HG02678 (cell line): ENCODE results near the gene PCDHA10.
"Not testable (repeated sequence)": the region's sequence is repeated elsewhere in the genome, so short reads cannot be mapped to it uniquely, and the experiment has no call there.

Source experiments
- ATAC-seq: cut with Tn5 transposase; IDR thresholded peaks from one replicate; pipeline ENCODE4 v1.9.1; 2021; ENCODE audit warnings: mild to moderate bottlenecking, moderate library complexity; ENCODE audit not compliant: unreplicated experiment

Gene PCDHA10

DNA sequence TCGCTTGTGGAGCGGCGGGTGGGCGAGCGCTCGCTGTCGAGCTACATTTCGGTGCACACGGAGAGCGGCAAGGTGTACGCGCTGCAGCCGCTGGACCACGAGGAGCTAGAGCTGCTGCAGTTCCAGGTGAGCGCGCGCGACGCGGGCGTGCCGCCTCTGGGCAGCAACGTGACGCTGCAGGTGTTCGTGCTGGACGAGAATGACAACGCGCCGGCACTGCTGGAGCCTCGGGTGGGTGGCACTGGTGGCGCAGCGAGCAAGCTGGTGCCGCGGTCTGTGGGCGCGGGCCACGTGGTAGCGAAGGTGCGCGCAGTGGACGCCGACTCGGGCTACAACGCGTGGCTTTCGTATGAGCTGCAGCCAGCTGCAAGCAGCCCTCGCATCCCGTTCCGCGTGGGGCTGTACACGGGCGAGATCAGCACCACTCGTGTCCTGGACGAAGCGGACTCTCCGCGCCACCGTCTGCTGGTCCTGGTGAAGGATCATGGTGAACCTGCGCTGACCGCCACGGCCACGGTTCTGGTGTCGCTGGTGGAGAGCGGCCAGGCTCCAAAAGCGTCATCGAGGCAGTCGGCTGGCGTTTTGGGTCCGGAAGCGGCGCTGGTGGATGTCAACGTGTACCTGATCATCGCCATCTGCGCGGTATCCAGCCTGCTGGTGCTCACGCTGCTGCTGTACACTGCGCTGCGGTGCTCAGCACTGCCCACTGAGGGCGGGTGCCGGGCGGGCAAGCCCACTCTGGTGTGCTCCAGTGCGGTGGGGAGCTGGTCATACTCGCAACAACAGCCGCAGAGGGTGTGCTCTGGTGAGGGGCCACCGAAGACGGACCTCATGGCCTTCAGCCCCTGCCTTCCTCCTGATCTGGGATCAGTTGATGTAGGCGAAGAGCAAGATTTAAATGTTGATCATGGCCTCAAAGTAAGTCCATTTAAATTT is 12.6 kb upstream of the PCDHA10 start:
- no peak for ATAC-seq

DNA sequence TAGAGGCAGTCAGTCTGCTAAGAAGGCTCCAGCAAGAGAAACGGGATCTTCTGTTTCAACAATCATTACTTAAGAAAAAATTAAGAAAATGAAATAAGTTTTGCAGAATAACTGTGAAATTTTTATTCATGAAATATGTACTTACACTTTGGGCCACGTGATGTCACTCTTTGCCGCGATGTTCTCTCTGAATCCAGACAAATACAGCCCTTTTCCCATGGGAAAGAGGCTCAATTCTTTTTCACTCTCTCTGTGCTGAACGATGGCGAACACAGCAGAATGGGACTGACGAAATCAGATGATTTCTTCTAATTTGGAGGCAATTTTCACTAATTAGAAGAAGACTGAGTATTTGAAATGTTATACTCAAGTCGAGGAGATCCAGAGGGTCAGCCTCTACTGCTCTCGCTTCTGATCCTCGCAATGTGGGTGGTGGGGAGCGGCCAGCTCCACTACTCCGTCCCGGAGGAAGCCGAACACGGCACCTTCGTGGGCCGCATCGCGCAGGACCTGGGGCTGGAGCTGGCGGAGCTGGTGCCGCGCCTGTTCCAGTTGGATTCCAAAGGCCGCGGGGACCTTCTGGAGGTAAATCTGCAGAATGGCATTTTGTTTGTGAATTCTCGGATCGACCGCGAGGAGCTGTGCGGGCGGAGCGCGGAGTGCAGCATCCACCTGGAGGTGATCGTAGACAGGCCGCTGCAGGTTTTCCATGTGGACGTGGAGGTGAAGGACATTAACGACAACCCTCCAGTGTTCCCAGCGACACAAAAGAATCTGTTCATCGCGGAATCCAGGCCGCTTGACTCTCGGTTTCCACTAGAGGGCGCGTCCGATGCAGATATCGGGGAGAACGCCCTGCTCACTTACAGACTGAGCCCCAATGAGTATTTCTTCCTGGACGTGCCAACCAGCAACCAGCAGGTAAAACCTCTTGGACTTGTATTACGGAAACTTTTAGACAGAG is 7.3 kb upstream of the PCDHA10 start, which contains the start of gene PCDHA9:
TSS of gene PCDHA9 (plus strand) at position 244 of the 964 bp plus-strand sequence. CDS start at position 358, 114 bp downstream.
- ATAC-seq: not testable (repeated sequence)

DNA sequence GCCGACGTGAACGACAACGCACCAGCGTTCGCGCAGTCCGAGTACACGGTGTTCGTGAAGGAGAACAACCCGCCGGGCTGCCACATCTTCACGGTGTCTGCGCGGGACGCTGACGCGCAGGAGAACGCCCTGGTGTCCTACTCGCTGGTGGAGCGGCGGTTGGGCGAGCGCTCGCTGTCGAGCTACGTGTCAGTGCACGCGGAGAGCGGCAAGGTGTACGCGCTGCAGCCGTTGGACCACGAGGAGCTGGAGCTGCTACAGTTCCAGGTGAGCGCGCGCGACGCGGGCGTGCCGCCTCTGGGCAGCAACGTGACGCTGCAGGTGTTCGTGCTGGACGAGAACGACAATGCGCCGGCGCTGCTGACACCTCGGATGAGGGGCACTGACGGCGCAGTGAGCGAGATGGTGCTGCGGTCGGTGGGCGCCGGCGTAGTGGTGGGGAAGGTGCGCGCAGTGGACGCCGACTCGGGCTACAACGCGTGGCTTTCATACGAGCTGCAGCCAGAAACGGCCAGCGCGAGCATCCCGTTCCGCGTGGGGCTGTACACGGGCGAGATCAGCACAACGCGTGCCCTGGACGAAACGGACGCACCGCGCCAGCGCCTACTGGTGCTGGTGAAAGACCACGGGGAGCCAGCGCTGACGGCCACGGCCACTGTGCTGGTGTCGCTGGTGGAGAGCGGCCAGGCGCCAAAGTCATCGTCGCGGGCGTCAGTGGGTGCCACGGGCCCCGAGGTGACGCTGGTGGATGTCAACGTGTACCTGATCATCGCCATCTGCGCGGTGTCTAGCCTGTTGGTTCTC is 5.7 kb upstream of the PCDHA10 start:
- ATAC-seq: not testable (repeated sequence)

DNA sequence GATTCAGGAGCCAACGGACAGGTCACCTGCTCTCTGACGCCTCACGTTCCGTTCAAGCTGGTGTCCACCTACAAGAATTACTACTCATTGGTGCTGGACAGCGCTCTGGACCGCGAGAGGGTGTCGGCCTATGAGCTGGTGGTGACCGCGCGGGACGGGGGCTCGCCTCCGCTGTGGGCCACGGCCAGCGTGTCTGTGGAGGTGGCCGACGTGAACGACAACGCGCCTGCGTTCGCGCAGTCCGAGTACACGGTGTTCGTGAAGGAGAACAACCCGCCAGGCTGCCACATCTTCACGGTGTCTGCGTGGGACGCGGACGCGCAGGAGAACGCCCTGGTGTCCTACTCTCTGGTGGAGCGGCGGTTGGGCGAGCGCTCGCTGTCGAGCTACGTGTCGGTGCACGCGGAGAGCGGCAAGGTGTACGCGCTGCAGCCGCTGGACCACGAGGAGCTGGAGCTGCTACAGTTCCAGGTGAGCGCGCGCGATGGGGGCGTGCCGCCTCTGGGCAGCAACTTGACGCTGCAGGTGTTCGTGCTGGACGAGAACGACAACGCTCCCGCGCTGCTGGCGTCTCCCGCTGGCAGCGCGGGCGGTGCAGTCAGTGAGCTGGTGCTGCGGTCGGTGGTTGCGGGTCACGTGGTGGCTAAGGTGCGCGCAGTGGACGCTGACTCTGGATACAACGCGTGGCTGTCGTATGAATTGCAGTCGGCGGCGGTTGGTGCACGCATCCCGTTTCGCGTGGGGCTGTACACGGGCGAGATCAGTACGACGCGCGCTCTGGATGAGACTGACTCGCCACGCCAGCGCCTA is 1.7 kb downstream of the PCDHA10 start:
- ATAC-seq: no peak

DNA sequence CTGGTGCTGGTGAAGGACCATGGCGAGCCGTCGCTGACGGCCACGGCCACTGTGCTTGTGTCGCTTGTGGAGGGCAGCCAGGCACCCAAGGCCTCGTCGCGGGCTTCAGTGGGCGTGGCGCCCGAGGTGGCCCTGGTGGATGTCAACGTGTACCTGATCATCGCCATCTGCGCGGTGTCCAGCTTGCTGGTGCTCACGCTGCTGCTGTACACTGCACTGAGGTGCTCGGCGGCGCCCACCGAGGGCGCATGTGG is 2.2 kb downstream of the PCDHA10 start:
- no peak for ATAC-seq

DNA sequence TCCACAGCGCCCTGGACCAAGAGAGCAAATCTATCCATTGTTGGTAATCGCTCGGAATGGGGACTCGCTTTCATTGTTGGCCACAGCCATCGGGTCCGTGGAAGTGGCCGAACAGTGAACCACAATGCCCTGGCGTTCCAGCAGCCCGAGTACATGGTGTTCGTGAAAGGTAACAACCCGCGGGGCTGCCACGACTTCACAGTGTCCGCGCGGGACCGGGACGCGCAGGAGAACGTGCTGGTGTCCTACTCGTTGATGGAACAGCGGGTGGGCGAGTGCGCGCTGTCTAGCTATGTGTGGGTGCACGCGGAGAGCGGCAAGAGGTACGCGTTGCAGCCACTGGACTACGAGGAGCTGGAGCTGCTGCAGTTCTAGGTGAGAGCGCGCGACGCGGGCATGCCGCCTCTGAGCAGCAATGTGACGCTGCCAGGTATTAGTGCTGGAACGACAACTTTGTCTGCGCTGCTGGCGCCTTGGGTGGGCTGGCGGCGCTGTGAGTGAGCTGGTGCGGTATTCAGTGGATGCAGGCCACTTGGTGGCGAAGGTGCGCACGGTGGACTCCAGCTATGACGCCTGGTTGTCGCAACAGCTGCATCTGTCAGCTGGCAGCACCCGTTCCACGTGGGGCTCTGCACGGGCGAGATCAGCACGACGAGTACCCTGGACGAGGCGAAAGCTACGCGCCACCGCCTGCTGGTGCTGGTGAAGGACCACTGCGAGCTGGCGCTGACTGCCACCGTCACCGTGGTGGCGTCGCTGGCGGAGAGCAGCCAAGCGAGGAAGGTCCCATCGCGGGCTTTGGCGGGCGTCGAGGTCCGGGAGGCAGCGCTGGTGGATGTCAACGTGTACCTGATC is 7.0 kb downstream of the PCDHA10 start:
- ATAC-seq: no peak

DNA sequence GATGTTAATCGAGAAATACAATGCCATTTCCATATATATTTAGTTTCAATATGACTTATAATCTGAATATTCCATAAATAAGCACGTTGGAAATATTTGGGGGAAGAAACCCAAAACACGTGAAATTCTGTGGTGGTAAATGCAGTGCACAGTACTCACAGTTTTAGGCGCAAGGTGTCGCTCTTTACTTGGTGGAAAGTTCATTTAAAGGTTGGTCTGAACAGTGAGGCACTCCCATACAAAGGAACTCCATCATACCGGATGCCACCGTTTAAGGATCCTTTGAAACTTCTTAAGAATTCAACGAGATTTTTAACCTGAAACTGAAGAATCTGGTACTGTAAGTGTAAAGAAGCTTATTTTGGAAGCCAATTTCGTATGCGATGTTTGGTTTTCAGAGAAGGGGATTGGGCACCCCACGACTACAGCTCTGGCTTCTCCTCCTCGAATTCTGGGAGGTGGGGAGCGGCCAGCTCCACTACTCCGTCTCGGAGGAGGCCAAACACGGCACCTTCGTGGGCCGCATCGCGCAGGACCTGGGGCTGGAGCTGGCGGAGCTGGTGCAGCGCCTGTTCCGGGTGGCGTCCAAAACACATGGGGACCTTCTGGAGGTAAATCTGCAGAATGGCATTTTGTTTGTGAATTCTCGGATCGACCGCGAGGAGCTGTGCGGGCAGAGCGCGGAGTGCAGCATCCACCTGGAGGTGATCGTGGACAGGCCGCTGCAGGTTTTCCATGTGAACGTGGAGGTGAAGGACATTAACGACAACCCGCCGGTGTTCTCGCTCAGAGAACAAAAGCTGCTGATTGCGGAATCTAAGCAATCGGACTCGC is 13.2 kb downstream of the PCDHA10 start, which contains the start of gene PCDHA11:
TSS of gene PCDHA11 (plus strand) at position 237 of the 834 bp plus-strand sequence. CDS start at position 384, 147 bp downstream.
- no peak for ATAC-seq

DNA sequence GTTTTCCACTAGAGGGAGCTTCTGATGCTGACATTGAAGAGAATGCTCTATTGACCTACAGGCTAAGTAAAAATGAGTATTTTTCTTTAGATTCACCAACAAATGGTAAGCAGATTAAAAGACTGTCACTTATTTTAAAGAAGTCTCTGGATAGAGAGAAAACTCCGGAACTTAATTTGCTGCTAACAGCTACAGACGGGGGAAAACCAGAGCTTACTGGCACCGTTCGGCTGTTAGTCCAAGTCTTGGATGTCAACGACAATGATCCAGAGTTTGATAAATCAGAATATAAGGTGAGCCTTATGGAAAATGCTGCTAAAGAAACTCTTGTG is 13.8 kb downstream of the PCDHA10 start:
- no peak for ATAC-seq

DNA sequence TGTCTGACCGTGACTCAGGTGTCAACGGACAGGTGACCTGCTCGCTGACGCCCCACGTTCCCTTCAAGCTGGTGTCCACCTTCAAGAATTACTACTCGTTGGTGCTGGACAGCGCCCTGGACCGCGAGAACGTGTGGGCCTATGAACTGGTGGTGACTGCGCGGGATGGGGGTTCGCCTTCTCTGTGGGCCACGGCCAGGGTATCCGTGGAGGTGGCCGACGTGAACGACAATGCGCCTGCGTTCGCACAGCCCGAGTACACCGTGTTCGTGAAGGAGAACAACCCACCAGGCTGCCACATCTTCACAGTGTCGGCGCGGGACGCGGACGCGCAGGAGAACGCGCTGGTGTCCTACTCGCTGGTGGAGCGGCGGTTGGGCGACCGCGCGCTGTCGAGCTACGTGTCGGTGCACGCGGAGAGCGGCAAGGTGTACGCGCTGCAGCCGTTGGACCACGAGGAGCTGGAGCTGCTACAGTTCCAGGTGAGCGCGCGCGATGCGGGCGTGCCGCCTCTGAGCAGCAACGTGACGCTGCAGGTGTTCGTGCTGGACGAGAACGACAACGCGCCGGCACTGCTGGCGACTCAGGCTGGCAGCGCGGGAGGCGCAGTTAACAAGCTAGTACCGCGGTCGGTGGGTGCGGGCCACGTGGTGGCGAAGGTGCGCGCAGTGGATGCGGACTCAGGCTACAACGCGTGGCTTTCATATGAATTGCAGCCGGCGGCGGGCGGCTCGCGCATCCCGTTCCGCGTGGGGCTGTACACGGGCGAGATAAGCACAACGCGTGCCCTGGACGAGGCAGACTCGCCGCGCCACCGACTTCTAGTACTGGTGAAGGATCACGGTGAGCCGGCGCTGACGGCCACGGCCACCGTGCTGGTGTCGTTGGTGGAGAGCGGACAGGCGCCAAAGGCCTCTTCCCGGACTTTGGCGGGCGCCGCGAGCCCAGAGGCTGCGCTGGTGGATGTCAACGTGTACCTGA is 14.8 kb downstream of the PCDHA10 start:
- ATAC-seq: no peak

DNA sequence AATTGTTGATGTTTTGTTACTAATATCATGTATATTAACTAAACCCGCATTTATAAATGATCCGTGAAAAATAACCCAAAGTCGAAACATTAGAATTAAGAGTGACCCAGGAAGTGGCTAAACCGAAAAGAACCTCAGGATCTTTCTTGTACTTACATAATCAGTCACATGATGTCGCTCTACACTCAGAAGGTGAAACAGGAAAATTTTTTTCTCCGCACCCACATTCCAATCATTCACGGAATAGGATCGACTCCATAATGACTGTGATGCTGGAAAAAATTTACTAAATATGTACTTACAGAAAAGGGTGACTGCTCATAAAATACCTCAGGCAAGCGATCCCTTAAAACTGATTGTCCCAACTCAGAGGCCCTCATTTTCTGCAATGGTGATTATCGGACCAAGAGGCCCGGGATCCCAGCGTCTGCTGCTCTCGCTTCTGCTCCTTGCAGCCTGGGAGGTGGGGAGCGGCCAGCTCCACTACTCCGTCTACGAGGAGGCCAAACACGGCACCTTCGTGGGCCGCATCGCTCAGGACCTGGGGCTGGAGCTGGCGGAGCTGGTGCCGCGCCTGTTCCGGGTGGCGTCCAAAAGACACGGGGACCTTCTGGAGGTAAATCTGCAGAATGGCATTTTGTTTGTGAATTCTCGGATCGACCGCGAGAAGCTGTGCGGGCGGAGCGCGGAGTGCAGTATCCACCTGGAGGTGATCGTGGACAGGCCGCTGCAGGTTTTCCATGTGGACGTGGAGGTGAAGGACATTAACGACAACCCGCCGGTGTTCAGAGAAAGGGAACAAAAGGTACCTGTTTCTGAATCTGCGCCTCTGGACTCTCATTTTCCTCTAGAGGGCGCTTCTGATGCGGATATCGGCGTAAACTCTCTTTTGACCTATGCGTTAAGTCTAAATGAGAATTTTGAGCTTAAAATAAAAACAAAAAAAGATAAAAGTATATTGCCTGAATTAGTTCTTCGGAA is 19.7 kb downstream of the PCDHA10 start, which contains the start of gene PCDHA12:
TSS of gene PCDHA12 (plus strand) at position 224 of the 981 bp plus-strand sequence. CDS start at position 389, 165 bp downstream.
- no peak for ATAC-seq

DNA sequence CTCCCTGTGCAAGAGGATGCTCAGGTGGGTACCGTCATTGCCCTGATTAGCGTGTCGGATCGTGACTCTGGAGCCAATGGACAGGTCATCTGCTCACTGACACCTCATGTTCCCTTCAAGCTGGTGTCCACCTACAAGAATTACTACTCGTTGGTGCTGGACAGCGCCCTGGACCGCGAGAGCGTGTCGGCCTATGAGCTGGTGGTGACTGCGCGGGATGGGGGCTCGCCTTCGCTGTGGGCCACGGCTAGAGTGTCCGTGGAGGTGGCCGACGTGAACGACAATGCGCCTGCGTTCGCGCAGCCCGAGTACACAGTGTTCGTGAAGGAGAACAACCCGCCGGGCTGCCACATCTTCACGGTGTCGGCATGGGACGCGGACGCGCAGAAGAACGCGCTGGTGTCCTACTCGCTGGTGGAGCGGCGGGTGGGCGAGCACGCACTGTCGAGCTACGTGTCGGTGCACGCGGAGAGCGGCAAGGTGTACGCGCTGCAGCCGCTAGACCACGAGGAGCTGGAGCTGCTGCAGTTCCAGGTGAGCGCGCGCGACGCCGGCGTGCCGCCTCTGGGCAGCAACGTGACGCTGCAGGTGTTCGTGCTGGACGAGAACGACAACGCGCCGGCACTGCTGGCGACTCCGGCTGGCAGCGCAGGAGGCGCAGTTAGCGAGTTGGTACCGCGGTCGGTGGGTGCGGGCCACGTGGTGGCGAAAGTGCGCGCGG is 21.0 kb downstream of the PCDHA10 start:
- not testable (repeated sequence) for ATAC-seq

DNA sequence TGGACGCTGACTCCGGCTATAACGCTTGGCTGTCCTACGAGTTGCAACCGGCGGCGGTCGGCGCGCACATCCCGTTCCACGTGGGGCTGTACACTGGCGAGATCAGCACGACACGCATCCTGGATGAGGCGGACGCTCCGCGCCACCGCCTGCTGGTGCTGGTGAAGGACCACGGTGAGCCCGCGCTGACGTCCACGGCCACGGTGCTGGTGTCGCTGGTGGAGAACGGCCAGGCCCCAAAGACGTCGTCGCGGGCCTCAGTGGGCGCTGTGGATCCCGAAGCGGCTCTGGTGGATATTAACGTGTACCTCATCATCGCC is 21.5 kb downstream of the PCDHA10 start:
- no peak for ATAC-seq

DNA sequence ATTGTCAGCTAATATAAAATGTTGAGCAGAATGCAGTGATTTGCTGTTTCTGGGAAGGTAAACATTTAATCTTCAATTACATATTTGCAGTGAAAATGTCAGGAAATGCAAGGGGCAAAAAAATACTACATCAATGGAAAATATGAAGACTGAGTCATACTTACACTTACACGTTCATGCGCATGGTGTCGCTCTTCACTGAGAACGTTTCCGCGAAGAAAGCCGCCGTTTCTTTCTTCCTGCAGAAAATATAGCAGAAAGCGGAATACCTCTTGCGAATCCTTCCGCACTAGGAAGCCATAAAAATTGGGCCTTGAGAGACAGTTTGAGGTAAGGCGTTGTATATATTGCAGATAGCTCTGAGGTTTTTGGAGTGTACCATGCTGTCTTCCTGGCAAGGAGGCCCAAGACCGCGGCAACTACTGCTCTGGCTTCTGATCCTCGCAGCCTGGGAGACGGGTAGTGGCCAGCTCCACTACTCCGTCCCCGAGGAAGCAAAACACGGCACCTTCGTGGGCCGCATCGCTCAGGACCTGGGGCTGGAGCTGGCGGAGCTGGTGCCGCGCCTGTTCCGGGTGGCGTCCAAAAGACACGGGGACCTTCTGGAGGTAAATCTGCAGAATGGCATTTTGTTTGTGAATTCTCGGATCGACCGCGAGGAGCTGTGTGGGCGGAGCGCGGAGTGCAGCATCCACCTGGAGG is 26.3 kb downstream of the PCDHA10 start, which contains the start of gene PCDHA13:
TSS of gene PCDHA13 (plus strand) at position 236 of the 702 bp plus-strand sequence. CDS start at position 381, 145 bp downstream.
- ATAC-seq: no peak

DNA sequence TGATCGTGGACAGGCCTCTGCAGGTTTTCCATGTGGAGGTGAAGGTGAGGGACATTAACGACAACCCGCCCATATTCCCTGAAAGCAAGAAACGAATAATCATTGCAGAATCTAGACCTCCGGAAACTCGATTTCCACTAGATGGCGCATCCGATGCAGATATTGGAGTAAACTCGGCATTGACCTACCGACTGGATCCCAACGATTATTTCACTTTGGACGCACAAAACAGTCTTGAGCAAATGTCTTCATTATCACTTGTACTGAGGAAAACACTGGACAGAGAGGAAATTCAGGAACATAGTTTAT is 26.8 kb downstream of the PCDHA10 start:
- ATAC-seq: no peak

DNA sequence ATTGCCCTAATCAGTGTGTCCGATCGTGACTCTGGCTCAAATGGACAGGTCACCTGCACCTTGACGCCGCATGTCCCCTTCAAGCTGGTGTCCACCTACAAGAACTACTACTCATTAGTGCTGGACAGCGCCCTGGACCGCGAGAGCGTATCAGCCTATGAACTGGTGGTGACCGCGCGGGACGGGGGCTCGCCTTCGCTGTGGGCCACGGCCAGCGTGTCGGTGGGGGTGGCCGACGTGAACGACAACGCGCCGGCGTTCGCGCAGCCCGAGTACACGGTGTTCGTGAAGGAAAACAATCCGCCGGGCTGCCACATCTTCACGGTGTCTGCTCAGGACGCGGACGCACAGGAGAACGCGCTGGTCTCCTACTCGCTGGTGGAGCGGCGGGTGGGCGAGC is 27.7 kb downstream of the PCDHA10 start:
- ATAC-seq: no peak
